Kidney capillary endothelial cell (primary cell): ENCODE data around the gene PSMB10.
"Not testable (repeated sequence)": the region's sequence is repeated elsewhere in the genome, so short reads cannot be mapped to it uniquely, and the experiment has no call there.

Experiments
- DNase-seq: peaks from one replicate; pipeline ENCODE4 v3.0.0-alpha.2; 2018; ENCODE audit warnings: low spot score

The PSMB10 gene

GRCh38 chr16:67924140-67924906 is 12.3 kb downstream of the PSMB10 start:
- DNase-seq = no peak

- no peak for DNase-seq
These were observed 13.1 kb downstream of the PSMB10 start for GRCh38 chr16:67923414-67924116.

GRCh38 chr16:67922740-67923139 is 13.9 kb downstream of the PSMB10 start:
- DNase-seq = no peak

GRCh38 chr16:67922221-67922620 is 14.4 kb downstream of the PSMB10 start:
- DNase-seq = no peak

GRCh38 chr16:67919622-67920221 is 16.9 kb downstream of the PSMB10 start:
- DNase-seq = no peak

- DNase-seq = peak; percentile 63
These were observed 18.8 kb downstream of the PSMB10 start for GRCh38 chr16:67917852-67918236.

- no peak for DNase-seq
These were observed 19.4 kb downstream of the PSMB10 start for GRCh38 chr16:67917140-67917851.

- DNase-seq = no peak
These were observed 20.6 kb downstream of the PSMB10 start for GRCh38 chr16:67915831-67916723.

- DNase-seq = not testable (repeated sequence)
These were observed 21.2 kb downstream of the PSMB10 start for GRCh38 chr16:67915496-67915769.

- DNase-seq = no peak
These were observed 21.7 kb downstream of the PSMB10 start for GRCh38 chr16:67914758-67915495.

- no peak for DNase-seq
These were observed 26.5 kb downstream of the PSMB10 start for GRCh38 chr16:67910158-67910557.

- no peak for DNase-seq
These were observed 27.5 kb downstream of the PSMB10 start for GRCh38 chr16:67909056-67909742.

GRCh38 chr16:67907397-67908180 is 29.1 kb downstream of the PSMB10 start:
- DNase-seq = no peak

- no peak for DNase-seq
These were observed 33.8 kb downstream of the PSMB10 start for GRCh38 chr16:67902831-67903230.

- DNase-seq = no peak
These were observed 34.9 kb downstream of the PSMB10 start for GRCh38 chr16:67901734-67902133.

- DNase-seq = no peak
These were observed 39.4 kb downstream of the PSMB10 start for GRCh38 chr16:67897231-67897630.

- DNase-seq = no peak
These were observed 42.8 kb downstream of the PSMB10 start for GRCh38 chr16:67893743-67894399.

- DNase-seq = peak; percentile 87
These were observed 43.5 kb downstream of the PSMB10 start, which contains the start of gene PSKH1 for GRCh38 chr16:67892899-67893742. Gene PSKH1, plus strand, starts transcription at chr16:67893254. Its CDS starts 15,496 bp downstream, at chr16:67908750.
